HG03103 (cell line): ENCODE data around the gene FHOD1.

Experiments used
- ATAC-seq: cut with Tn5 transposase; IDR thresholded peaks from one replicate; pipeline ENCODE4 v1.9.1; 2021; ENCODE audit warnings: low read depth; ENCODE audit not compliant: unreplicated experiment

FHOD1 gene

DNA sequence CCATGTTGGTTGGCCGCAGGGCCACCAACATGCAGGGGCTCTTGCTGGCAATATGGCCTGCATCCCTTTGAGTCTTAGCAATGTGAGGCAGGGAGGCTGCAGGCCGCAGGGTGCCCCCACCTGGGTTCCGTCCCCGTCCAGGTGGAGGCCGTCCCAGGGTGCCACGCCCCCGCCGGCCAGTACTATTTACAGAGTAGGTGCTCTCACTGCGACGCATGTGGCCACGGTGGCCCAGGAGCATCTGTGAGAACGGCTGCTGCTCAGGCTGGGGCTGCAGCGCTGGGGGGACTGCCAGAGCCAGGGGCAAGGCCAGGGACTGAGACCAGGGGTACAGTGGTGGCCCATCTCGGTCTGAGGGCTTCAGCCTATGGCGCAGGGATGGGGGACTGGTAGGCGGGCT lies 67.1 kb downstream of the FHOD1 start:
- no peak for ATAC-seq

DNA sequence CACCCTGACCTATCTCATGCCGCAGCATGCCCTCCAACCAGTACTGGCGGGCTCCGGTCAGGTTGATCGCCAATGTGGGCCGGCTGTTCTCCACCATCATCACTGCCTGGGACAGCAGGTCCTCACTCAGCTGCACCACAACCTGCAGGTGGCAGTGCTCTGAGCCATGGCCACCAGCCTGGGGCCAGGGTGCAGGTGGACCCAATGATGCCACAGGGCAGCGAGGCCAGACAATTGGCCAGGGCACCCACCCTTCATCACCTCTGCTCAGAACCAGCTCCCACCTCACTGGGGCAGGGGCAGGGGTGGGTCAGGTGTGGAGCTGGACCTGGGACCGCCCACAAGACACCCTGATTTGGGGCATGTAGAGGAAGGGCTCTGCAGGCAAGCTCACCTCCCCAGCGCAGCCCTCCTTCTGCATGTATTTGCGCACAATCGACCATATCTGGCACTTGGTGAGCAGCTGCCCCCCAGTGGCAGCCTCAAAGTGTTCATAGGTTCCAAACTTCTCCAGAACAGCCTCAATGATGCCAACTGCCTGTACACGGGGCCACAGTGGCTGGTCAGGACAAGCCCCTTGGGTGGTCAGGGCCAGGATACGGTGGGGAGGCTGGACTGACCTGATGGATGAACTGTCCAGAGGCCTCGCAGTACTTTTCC lies 67.7 kb downstream of the FHOD1 start:
- ATAC-seq: no peak
